Activated CD8-positive, alpha-beta T cell treated with anti-CD3 and anti-CD28 coated beads for 36 hours (primary cell): ENCODE data around the gene P2RY12. TPM values are rescaled to one million over a fixed set of nuclear protein-coding genes. Genes with fewer than 3 reads are reported as not detected.

Experiments used
- ATAC-seq: fragments of 200-7000 bp; cut with Tn5 transposase; one replicate; pipeline ENCODE4 v1.10.0; 2021; ENCODE audit warnings: mild to moderate bottlenecking, moderate library complexity
- CTCF ChIA-PET: fragments of 350-600 bp; sonication (Branson Sonifier 250); formaldehyde crosslinking; loops from one replicate; lab custom pipeline; 2021; ENCODE audit warnings: antibody characterized with exemption; lab: Charles Lee
- POLR2A ChIA-PET: fragments of 350-600 bp; sonication (Branson Sonifier 250); formaldehyde crosslinking; loops from one replicate; lab custom pipeline; 2021; ENCODE audit warnings: antibody characterized with exemption; lab: Charles Lee
- DNase-seq: peaks from one replicate; pipeline ENCODE4 v3.0.0-alpha.2; 2020
- H3K27ac Mint-ChIP-seq: one replicate; pipeline ENCODE4 v1.8.0; 2021; ENCODE audit warnings: mild to moderate bottlenecking, mixed read lengths
- H3K27me3 Mint-ChIP-seq: one replicate; pipeline ENCODE4 v1.8.0; 2021; ENCODE audit warnings: mixed read lengths
- H3K36me3 Mint-ChIP-seq: one replicate; pipeline ENCODE4 v1.8.0; 2021; ENCODE audit warnings: low read depth, mixed read lengths
- H3K4me1 Mint-ChIP-seq: one replicate; pipeline ENCODE4 v1.8.0; 2021; ENCODE audit warnings: low read depth, mixed read lengths
- H3K4me3 Mint-ChIP-seq: one replicate; pipeline ENCODE4 v1.8.0; 2021; ENCODE audit warnings: mild to moderate bottlenecking, moderate library complexity, mixed read lengths
- H3K9me3 Mint-ChIP-seq: one replicate; pipeline ENCODE4 v1.8.0; 2021; ENCODE audit warnings: mixed read lengths
- intact Hi-C: fragments of 100-400 bp; cut with micrococcal nuclease; formaldehyde crosslinking; loops from one replicate; pipeline ENCODE4 v1.10.0; 2022
- total RNA-seq, 2 experiments: library from RNA; stranded (reverse); gene quantifications; one replicate each; pipeline ENCODE4 v1.2.3, GENCODE V29; 2021
- TF ChIP-seq, protein P1 (sequence below): fragments of 200-600 bp; IDR thresholded peaks from one replicate; pipeline ENCODE4 v1.8.0; 2022; ENCODE audit warnings: antibody characterized with exemption, mild to moderate bottlenecking

The P2RY12 gene
- total RNA-seq, 2 experiments from 2014 or later: not detected

- CTCF ChIA-PET: no interaction called here
These were observed 1.9 kb downstream of the P2RY12 start for GRCh38 chr3:151382671-151383070.

DNA sequence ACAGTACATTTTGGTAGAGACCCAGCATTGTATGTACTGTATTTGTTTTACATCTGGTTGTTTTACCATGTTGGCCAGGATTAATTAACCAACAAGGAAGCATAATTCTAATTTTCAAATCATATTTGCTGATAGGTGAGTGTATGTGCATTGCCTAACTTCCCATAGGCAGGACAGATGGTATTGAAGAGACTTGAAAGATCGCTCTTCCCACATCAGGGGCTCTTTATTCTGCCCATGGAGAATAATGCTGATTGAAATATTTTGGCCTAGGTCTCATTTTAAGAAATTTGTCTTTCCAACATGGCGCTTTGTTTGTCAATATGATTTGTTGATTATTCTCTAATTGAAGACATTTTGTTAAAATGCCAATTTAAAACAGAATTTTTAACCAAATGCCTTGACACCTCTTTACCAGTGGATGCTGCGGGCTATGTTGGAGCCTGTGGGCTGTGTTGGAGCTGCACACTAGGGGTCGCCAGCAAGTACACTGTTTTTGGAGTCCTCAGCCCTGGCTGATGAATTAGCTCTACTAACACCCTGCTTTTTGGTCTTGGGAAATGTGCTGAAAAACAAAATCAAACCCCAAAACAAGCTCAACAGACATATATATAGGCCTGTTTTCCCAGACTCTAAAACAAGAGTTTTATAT is 5.3 kb downstream of the P2RY12 start:
- ChIA-PET POLR2A (no interaction called here), CTCF (interaction anchor here (0.6 to 1.1 kb wide), 2 partner anchors 16 to 220 kb away, joined by 3 read pairs; no protein-coding TSS in a partner anchor)
- Mint-ChIP-seq H3K27ac (no peak overlapping the region), H3K9me3 (no peaks in the 10 kb centered on the region), H3K36me3 (no peaks in the 10 kb centered on the region), H3K27me3 (peaks cover 2% of the 10 kb centered on the region), H3K4me1 (no peaks in the 10 kb centered on the region), H3K4me3 (no peak overlapping the region)
- TF ChIP-seq, protein P1, sequence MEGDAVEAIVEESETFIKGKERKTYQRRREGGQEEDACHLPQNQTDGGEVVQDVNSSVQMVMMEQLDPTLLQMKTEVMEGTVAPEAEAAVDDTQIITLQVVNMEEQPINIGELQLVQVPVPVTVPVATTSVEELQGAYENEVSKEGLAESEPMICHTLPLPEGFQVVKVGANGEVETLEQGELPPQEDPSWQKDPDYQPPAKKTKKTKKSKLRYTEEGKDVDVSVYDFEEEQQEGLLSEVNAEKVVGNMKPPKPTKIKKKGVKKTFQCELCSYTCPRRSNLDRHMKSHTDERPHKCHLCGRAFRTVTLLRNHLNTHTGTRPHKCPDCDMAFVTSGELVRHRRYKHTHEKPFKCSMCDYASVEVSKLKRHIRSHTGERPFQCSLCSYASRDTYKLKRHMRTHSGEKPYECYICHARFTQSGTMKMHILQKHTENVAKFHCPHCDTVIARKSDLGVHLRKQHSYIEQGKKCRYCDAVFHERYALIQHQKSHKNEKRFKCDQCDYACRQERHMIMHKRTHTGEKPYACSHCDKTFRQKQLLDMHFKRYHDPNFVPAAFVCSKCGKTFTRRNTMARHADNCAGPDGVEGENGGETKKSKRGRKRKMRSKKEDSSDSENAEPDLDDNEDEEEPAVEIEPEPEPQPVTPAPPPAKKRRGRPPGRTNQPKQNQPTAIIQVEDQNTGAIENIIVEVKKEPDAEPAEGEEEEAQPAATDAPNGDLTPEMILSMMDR: no peak
- intact Hi-C loops: no loop called here
- peak; percentile 32 for DNase-seq
- ATAC-seq: no peak

More at GRCh38 chr3:151382671-151383070, 1.9 kb downstream of the P2RY12 start:
- peaks cover 4% of the 10 kb centered on the region for H3K4me1 Mint-ChIP-seq
- no peak overlapping the region for H3K27ac Mint-ChIP-seq
- peaks cover 2% of the 10 kb centered on the region for H3K27me3 Mint-ChIP-seq
- H3K4me3 Mint-ChIP-seq: no peak overlapping the region
- TF ChIP-seq, protein P1: no peak
- H3K36me3 Mint-ChIP-seq: no peaks in the 10 kb centered on the region
- POLR2A ChIA-PET: interaction anchor here (0.7 kb wide), 1 partner anchor 9 kb away, joined by 3 read pairs; no protein-coding TSS in a partner anchor
- H3K9me3 Mint-ChIP-seq: no peaks in the 10 kb centered on the region
- ATAC-seq: no peak
- no peak for DNase-seq
- intact Hi-C loops: no loop called here

GRCh38 chr3:151377768-151378385 is 6.7 kb downstream of the P2RY12 start:
- Mint-ChIP-seq H3K27me3 (peaks cover 2% of the 10 kb centered on the region), H3K27ac (no peak overlapping the region), H3K4me3 (no peak overlapping the region), H3K36me3 (no peaks in the 10 kb centered on the region), H3K9me3 (no peaks in the 10 kb centered on the region), H3K4me1 (no peaks in the 10 kb centered on the region)
- CTCF ChIA-PET: interaction anchor here (0.5 kb wide), 1 partner anchor 158 kb away, joined by 3 read pairs; no protein-coding TSS in a partner anchor
- intact Hi-C loops: no loop called here
- TF ChIP-seq, protein P1: no peak
- DNase-seq: no peak
- no peak for ATAC-seq
- POLR2A ChIA-PET: no interaction called here

DNA sequence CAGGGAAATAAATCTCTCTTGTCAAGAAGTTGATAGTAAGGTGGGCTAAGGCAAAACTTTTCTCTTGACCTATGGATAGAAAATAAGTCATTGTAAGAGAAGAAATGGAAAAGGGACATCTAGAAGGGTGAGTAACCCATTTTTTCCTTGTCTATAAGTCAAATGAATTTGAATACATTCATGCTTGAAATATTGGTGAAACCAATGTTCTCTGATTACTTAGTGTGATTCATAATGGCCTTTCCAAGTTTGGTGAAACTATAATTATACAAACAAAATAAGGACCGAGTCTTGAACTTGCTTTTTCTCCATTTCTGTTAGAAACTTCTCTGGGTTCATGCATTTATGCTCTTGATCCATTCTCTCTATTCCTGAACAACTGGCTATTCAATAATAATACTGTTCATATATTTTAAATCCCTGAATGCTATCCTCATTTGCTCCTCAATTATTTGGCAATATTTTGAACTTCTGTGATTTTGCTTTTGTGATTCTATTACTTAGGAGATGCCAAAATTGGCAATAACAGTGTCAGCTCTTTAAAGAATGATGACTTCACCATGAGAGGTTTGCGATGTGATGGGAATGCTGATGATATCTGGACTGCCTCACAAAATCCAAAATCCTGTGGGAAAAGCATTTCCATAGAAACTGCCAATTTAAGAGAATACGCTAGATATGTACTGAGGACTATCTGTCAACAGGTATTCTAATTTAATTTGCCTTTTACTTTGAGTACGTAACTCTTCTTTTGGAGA is 12.3 kb downstream of the P2RY12 start:
- no peak for ATAC-seq
- peaks cover 3% of the 10 kb centered on the region for H3K27me3 Mint-ChIP-seq
- H3K4me1 Mint-ChIP-seq: no peaks in the 10 kb centered on the region
- TF ChIP-seq, protein P1: no peak
- H3K9me3 Mint-ChIP-seq: no peaks in the 10 kb centered on the region
- H3K27ac Mint-ChIP-seq: no peak overlapping the region
- intact Hi-C loops: no loop called here
- ChIA-PET CTCF (no interaction called here), POLR2A (no interaction called here)
- no peak for DNase-seq
- no peak overlapping the region for H3K4me3 Mint-ChIP-seq
- no peaks in the 10 kb centered on the region for H3K36me3 Mint-ChIP-seq
